ENCODE measurements around the gene FXN. TPM values are rescaled to one million over a fixed set of nuclear protein-coding genes. Genes with fewer than 3 reads are reported as not detected.

The FXN gene
- total RNA-seq, 4 donors from 2014 or later, result 1.8 to 6.1 (median 3.9) TPM

- intact Hi-C loops (cut with DNase I), result no loop called here
- Histone ChIP-seq H3K36me3 (no peaks in the 10 kb centered on the region), H3K4me3 (no peak overlapping the region), H3K4me1 (peaks cover 5 to 31% (median 10%) of the 10 kb centered on the region in 3 donors), H3K27me3 (no peaks in the 10 kb centered on the region), H3K27ac (no peak overlapping the region), H3K9me3 (no peaks in the 10 kb centered on the region)
- no peak for TF ChIP-seq POLR2A (IDR thresholded peaks at IDR 0.05)
- TF ChIP-seq, protein P1, sequence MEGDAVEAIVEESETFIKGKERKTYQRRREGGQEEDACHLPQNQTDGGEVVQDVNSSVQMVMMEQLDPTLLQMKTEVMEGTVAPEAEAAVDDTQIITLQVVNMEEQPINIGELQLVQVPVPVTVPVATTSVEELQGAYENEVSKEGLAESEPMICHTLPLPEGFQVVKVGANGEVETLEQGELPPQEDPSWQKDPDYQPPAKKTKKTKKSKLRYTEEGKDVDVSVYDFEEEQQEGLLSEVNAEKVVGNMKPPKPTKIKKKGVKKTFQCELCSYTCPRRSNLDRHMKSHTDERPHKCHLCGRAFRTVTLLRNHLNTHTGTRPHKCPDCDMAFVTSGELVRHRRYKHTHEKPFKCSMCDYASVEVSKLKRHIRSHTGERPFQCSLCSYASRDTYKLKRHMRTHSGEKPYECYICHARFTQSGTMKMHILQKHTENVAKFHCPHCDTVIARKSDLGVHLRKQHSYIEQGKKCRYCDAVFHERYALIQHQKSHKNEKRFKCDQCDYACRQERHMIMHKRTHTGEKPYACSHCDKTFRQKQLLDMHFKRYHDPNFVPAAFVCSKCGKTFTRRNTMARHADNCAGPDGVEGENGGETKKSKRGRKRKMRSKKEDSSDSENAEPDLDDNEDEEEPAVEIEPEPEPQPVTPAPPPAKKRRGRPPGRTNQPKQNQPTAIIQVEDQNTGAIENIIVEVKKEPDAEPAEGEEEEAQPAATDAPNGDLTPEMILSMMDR (IDR thresholded peaks at IDR 0.05), result no peak
- 83 to 93% methylated on average over 11 of the region's 11 CpGs for WGBS, 2 donors
- no peak for DNase-seq
Observed at GRCh38 chr9:69118656-69119055, 83.1 kb downstream of the FXN start.

DNA sequence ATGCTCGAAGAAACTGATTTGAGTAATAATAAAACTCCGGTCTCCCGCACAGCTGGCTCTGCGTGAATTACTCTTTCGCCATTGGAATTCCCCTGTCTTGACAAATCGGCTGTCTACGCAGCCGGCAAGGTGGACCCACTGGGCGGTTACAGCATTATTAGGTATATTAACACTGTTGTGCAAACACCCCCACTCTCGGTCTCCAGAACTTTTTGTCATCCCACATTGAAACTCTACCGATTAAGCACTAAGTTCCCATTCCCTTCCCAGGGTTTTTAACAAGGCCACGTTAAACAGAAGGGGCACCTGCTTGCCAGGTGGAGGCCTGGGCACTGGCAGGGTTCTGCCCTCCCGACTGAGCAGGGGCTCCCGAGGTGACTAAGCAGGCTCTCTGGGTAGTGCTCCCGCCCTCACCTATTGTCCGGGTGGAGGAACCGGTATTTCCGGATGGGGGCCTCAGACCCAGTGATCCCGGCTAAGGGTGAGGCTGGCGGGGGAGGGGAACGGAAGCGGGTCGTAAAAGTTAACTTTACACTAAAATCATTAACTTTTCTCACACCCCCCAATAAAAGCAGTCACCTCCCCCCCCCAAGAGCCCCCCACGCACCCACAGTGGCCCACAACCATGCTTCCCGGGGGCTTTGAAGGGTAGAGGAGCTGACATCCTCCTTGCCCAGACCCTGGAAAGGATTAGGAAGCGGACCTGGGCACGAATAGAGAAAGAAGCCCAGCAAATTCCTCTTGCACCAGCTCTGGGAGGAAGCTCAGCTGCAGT is 85.0 kb downstream of the FXN start:
- TF ChIP-seq POLR2A (IDR thresholded peaks at IDR 0.05), result peak in 1 of 4 donors; percentile 30
- TF ChIP-seq, protein P1 (IDR thresholded peaks at IDR 0.05), result no peak
- intact Hi-C loops (cut with DNase I), result no loop called here
- peak overlapping the region; percentile 92 to 98 (median 96) for H3K27ac ChIP-seq
- peaks cover 5 to 31% (median 10%) of the 10 kb centered on the region in 3 donors for H3K4me1 ChIP-seq
- no peaks in the 10 kb centered on the region for H3K9me3 ChIP-seq
- DNase-seq, result no peak
- no peaks in the 10 kb centered on the region for H3K36me3 ChIP-seq
- H3K4me3 ChIP-seq, result peak overlapping the region; percentile 77 to 91 (median 84)
- 27 to 48% methylated on average over 14 to 17 of the region's 27 CpGs for WGBS, 2 donors
- no peaks in the 10 kb centered on the region for H3K27me3 ChIP-seq

DNA sequence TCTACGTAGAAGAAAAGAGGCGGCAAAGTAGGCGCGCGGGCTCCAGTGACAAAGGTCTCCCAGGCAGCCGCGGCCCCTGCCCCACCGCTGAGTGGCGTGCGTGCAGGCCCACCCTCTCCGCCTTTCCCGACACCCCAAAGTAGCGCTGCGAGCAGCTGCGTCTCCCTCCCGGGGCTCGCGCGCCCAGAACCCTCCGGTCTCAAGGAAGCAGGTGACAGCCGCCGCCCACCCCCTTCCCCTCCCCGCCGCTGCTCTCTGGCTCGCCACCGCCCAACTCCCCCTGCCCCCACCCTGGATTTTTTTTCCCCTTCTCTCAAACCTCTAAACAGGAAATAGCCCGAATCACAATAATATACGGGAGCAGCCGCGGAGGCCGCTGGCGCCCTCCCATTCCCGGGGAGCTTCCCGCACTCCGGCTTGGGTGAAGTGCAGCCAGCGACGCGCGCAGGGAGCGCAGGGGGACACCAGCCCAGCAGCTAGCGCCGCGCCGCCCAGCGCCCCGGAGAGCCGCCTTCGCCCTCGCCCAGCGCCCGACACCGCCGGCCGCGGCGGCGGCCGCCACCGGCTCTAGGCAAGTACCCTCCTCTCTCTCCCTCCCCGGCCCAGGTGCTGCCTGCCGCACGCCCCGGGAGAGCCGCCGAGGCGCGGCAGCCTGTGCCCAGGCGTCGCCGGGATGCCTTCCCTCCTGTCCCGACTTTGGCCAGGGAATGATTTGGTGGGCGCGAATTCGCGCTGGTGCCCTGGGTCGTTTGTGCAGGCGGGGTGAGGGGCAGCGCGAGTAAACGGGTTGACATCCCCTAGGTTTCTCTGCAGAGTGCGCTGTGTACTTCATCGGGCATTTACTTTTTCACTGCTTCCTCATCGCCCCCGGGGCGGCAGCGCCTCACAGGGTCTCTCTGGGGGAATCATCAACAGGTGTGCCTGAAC is 85.9 kb downstream of the FXN start:
- Histone ChIP-seq H3K27me3 (no peaks in the 10 kb centered on the region), H3K9me3 (no peaks in the 10 kb centered on the region), H3K4me1 (peaks cover 5 to 31% (median 10%) of the 10 kb centered on the region in 3 donors), H3K36me3 (no peaks in the 10 kb centered on the region), H3K4me3 (peak overlapping the region; percentile 77 to 91 (median 84)), H3K27ac (peak overlapping the region; percentile 92 to 98 (median 96))
- TF ChIP-seq, protein P1 (IDR thresholded peaks at IDR 0.05), result no peak
- TF ChIP-seq POLR2A (IDR thresholded peaks at IDR 0.05), result no peak
- intact Hi-C loops (cut with DNase I), result no loop called here
- DNase-seq, result no peak
- WGBS, 2 donors, result 0 to 1% methylated on average over 25 to 43 of the region's 86 CpGs

GRCh38 chr9:69122082-69122548 is 86.6 kb downstream of the FXN start:
- Histone ChIP-seq H3K27ac (peak overlapping the region; percentile 92 to 98 (median 96)), H3K27me3 (no peaks in the 10 kb centered on the region), H3K9me3 (no peaks in the 10 kb centered on the region), H3K4me1 (peaks cover 5 to 31% (median 10%) of the 10 kb centered on the region in 3 donors), H3K36me3 (no peaks in the 10 kb centered on the region), H3K4me3 (peak overlapping the region; percentile 77 to 91 (median 84))
- TF ChIP-seq, protein P1 (IDR thresholded peaks at IDR 0.05), result no peak
- TF ChIP-seq POLR2A (IDR thresholded peaks at IDR 0.05), result no peak
- intact Hi-C loops (cut with DNase I), result no loop called here
- no peak for DNase-seq
- WGBS, 2 donors, result 0% methylated on average over 8 to 15 of the region's 28 CpGs

All from esophagus squamous epithelium (tissue), 5 donors.